OCI-LY7 (cell line): ENCODE results near the gene C6orf132. TPM values are rescaled to one million over a fixed set of nuclear protein-coding genes. Genes with fewer than 3 reads are reported as not detected.
A peak's percentile ranks its signal among the peaks of the same experiment; 100 is the strongest.

ENCODE experiments used
- BruUV-seq: library from RNA; stranded (reverse); fragments of 400-500 nt; replicated peaks from 2 replicates; lab custom pipeline; 2021; lab: Mats Ljungman, UMichigan
- CTCF ChIA-PET: fragments of 300-600 bp; sonication (Branson Sonifier 250); formaldehyde crosslinking; loops from one replicate; lab custom pipeline; 2022; ENCODE audit warnings: antibody characterized with exemption; ENCODE audit not compliant: unreplicated experiment; lab: Charles Lee
- POLR2A ChIA-PET: fragments of 300-600 bp; sonication (Branson Sonifier 250); formaldehyde crosslinking; loops from one replicate; lab custom pipeline; 2022; ENCODE audit warnings: antibody characterized with exemption; lab: Charles Lee
- DNase-seq: peaks from one replicate; pipeline ENCODE4 v3.0.0-alpha.2; 2015; ENCODE audit warnings: low spot score
- H2AFZ ChIP-seq: fragments of 200-600 bp; sonication (generic), shearing (Covaris generic); 2 replicates; pipeline ENCODE4 v1.6.1; 2014; ENCODE audit warnings: mild to moderate bottlenecking, antibody characterized with exemption, low read length, moderate library complexity
- H3K27ac ChIP-seq: fragments of 200-600 bp; sonication (generic); 2 replicates; pipeline ENCODE4 v1.5.1; 2014; ENCODE audit warnings: mixed run types, low read depth, mild to moderate bottlenecking, moderate library complexity, low read length, inconsistent platforms; ENCODE audit not compliant: poor library complexity, severe bottlenecking
- H3K36me3 ChIP-seq: fragments of 200-600 bp; sonication (generic); 2 replicates; pipeline ENCODE4 v1.6.1; 2014; ENCODE audit warnings: mild to moderate bottlenecking, antibody characterized with exemption, low read length, moderate library complexity, mixed read lengths; ENCODE audit not compliant: insufficient read depth
- H3K4me1 ChIP-seq: fragments of 200-600 bp; sonication (generic); 2 replicates; pipeline ENCODE4 v1.5.1; 2014; ENCODE audit warnings: mild to moderate bottlenecking, low read length; ENCODE audit not compliant: insufficient read depth, poor library complexity, severe bottlenecking
- H3K4me2 ChIP-seq: fragments of 200-600 bp; sonication (generic); 2 replicates; pipeline ENCODE4 v1.6.1; 2014; ENCODE audit warnings: mild to moderate bottlenecking, low read length
- H3K4me3 ChIP-seq: fragments of 200-600 bp; sonication (generic); 2 replicates; pipeline ENCODE4 v1.5.1; 2014; ENCODE audit warnings: mild to moderate bottlenecking, low read depth, low read length; ENCODE audit not compliant: poor library complexity, severe bottlenecking
- H3K79me2 ChIP-seq: fragments of 200-600 bp; sonication (generic); 2 replicates; pipeline ENCODE4 v1.6.1; 2016; ENCODE audit warnings: low read depth, mild to moderate bottlenecking, low read length, moderate library complexity, mixed read lengths; ENCODE audit not compliant: insufficient read depth
- H3K9me2 ChIP-seq: fragments of 200-600 bp; sonication (generic); 2 replicates; pipeline ENCODE4 v1.6.1; 2016; ENCODE audit warnings: mild to moderate bottlenecking, low read length, mixed read lengths; ENCODE audit not compliant: insufficient read depth
- H3K9me3 ChIP-seq: fragments of 200-600 bp; sonication (generic); 2 replicates; pipeline ENCODE4 v1.6.1; 2014; ENCODE audit warnings: mild to moderate bottlenecking, mixed run types, low read length, mixed read lengths
- H4K20me1 ChIP-seq: fragments of 200-600 bp; sonication (generic); 2 replicates; pipeline ENCODE4 v1.6.1; 2014; ENCODE audit warnings: mild to moderate bottlenecking, antibody characterized with exemption, low read length, moderate library complexity, mixed read lengths; ENCODE audit not compliant: insufficient read depth
- EZH2phosphoT487 ChIP-seq: fragments of 200-600 bp; sonication (generic); IDR thresholded peaks from 2 replicates; pipeline ENCODE4 v1.6.1; 2018; ENCODE audit warnings: low read depth, borderline replicate concordance, mild to moderate bottlenecking, mixed run types, antibody characterized with exemption, low read length, moderate library complexity, mixed read lengths
- intact Hi-C: fragments of 100-400 bp; cut with micrococcal nuclease; formaldehyde crosslinking; loops from one replicate; pipeline ENCODE4 v1.10.0; 2022; ENCODE audit not compliant: unreplicated experiment
- total RNA-seq, 2 experiments: library from RNA; depleted of rRNA in 1 of 2; stranded (reverse); fragments of >200 nt in 1 of 2; shearing (Covaris generic) in 1 of 2; gene quantifications; 2 replicates each; pipeline ENCODE4 v1.2.3, GENCODE V29; 2014 to 2022
- TF ChIP-seq, protein P1 (sequence below): fragments of 200-600 bp; sonication (generic); conservative IDR thresholded peaks from 2 replicates; pipeline ENCODE4 v1.5.1; 2014; ENCODE audit warnings: mild to moderate bottlenecking, antibody characterized with exemption, low read length, moderate library complexity, mixed read lengths

C6orf132 gene
- total RNA-seq, 2 experiments from 2014 or later, result 0.03 TPM; not detected in 1

DNA sequence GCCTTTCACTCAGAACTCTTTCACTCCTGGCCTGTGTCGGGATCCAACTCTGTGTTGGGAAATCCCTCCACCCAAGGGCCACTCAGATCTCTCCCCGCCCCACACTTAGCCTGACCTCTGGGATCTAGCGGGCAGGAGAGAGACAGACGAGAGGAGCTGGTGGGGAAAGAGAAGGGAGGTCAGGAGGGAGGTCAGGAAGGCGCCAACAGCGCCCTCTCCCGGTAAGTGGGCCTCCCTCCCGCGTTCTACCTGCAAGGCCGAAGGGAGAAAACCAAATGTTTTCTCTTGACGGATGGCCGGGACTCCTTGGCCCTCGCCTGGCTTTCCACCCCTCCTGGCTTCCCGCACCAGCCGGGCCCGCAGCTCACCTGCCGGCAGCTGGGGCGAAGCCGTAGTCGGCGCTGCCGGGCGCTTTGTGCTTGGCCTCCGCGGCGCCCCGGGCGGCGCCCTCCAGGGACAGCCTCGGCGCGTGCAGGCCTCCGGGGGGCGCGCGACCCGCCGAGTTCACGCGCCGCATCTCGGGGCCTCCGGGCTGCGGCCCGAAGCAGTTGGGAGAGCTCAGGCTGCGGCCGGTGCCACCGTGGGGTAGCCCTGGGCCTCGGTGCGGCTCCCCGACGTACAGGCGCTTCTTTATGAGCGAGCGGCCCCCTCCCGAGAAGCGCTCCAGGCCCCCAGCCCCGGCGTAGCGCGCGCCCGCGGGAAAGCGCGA, 38.2 kb downstream of the C6orf132 start:
- Histone ChIP-seq H3K36me3 (no peaks in the 10 kb centered on the region), H2AFZ (peak overlapping the region; percentile 85), H3K79me2 (no peaks in the 10 kb centered on the region), H3K9me2 (no peaks in the 10 kb centered on the region), H3K4me2 (peak overlapping the region; percentile 87), H3K27ac (no peak overlapping the region), H3K4me3 (peak overlapping the region; percentile 62), H4K20me1 (no peaks in the 10 kb centered on the region), H3K9me3 (no peaks in the 10 kb centered on the region), H3K4me1 (peaks cover 4% of the 10 kb centered on the region)
- peak; percentile 80 for DNase-seq
- ChIA-PET CTCF (no interaction called here), POLR2A (interaction anchor here (0.6 kb wide), 2 partner anchors 316 to 1036 kb away, joined by 3 to 5 read pairs; no protein-coding TSS in a partner anchor)
- no TSS peak for BruUV-seq
- intact Hi-C loops, result no loop called here
- TF ChIP-seq EZH2phosphoT487, result no peak
- TF ChIP-seq, protein P1, sequence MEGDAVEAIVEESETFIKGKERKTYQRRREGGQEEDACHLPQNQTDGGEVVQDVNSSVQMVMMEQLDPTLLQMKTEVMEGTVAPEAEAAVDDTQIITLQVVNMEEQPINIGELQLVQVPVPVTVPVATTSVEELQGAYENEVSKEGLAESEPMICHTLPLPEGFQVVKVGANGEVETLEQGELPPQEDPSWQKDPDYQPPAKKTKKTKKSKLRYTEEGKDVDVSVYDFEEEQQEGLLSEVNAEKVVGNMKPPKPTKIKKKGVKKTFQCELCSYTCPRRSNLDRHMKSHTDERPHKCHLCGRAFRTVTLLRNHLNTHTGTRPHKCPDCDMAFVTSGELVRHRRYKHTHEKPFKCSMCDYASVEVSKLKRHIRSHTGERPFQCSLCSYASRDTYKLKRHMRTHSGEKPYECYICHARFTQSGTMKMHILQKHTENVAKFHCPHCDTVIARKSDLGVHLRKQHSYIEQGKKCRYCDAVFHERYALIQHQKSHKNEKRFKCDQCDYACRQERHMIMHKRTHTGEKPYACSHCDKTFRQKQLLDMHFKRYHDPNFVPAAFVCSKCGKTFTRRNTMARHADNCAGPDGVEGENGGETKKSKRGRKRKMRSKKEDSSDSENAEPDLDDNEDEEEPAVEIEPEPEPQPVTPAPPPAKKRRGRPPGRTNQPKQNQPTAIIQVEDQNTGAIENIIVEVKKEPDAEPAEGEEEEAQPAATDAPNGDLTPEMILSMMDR, result peak; percentile 94

DNA sequence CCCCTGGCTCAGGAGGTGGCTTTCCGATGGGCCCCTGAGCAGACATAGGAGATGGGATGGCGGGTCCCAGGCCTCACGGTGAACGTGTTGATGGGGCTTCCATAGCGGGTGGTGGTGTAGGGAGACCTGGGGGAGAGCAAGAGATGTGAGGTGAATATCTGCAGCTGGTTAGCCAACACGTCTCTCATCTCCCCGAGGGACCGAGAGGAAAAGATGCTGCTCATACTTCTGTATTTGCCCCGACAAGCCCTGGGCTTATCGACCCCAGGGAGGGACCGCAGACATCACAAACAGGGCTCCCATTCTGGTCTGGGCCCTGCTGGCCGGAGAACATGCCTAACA, 38.7 kb downstream of the C6orf132 start:
- peak overlapping the region; percentile 85 for H2AFZ ChIP-seq
- no TSS peak for BruUV-seq
- intact Hi-C loops, result no loop called here
- no peaks in the 10 kb centered on the region for H3K9me3 ChIP-seq
- POLR2A ChIA-PET, result no interaction called here
- H3K36me3 ChIP-seq, result no peaks in the 10 kb centered on the region
- H4K20me1 ChIP-seq, result no peaks in the 10 kb centered on the region
- no peak for DNase-seq
- TF ChIP-seq EZH2phosphoT487, result no peak
- TF ChIP-seq, protein P1, result no peak
- peaks cover 4% of the 10 kb centered on the region for H3K4me1 ChIP-seq
- no peaks in the 10 kb centered on the region for H3K9me2 ChIP-seq
- H3K4me2 ChIP-seq, result peak overlapping the region; percentile 87
- peak overlapping the region; percentile 62 for H3K4me3 ChIP-seq
- H3K27ac ChIP-seq, result no peak overlapping the region
- H3K79me2 ChIP-seq, result no peaks in the 10 kb centered on the region
- CTCF ChIA-PET, result no interaction called here

DNA sequence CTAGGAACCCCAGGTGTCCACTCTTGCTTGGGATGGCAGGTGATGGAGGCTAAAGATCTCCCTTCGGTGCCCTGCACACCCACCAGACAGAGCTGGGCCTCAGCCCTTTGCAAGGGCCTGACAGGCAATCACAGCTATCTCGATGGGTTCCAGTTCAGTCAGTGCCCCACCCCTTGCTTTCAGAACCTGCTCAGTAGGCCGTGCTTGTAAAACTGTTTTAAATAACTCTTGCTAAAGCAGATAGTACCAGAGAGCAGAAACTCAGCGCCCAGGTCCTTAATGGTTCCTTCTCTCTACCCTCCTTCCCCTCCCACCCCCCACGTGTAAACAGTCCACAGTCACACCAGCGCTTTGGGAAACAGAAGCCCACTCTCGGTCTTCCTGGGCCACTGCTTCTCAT, 39.2 kb downstream of the C6orf132 start:
- H3K9me3 ChIP-seq, result no peaks in the 10 kb centered on the region
- no peaks in the 10 kb centered on the region for H3K9me2 ChIP-seq
- no peak overlapping the region for H3K27ac ChIP-seq
- H3K4me2 ChIP-seq, result no peak overlapping the region
- DNase-seq, result no peak
- H2AFZ ChIP-seq, result peak overlapping the region; percentile 85; the same call in 1 of the 2 replicates
- H3K79me2 ChIP-seq, result no peaks in the 10 kb centered on the region
- no peaks in the 10 kb centered on the region for H4K20me1 ChIP-seq
- CTCF ChIA-PET, result no interaction called here
- no peaks in the 10 kb centered on the region for H3K36me3 ChIP-seq
- peaks cover 4% of the 10 kb centered on the region for H3K4me1 ChIP-seq
- BruUV-seq, result no TSS peak
- intact Hi-C loops, result no loop called here
- POLR2A ChIA-PET, result no interaction called here
- no peak for TF ChIP-seq EZH2phosphoT487
- TF ChIP-seq, protein P1, result no peak
- no peak overlapping the region for H3K4me3 ChIP-seq
